Measurements from ENCODE around the gene PRAMEF14. TPM values are rescaled to one million over a fixed set of nuclear protein-coding genes. Genes with fewer than 3 reads are reported as not detected.

PRAMEF14 gene
- total RNA-seq, 1 donor from 2014 or later = not detected

Other genes starting within 250 kb of the PRAMEF14 start
- not detected in 2 replicates for gene HNRNPCL2, start 230.3 kb downstream of the PRAMEF14 start, total RNA-seq
- gene PRAMEF26, start 191.1 kb downstream of the PRAMEF14 start, total RNA-seq = not detected in 2 replicates
- not detected in 2 replicates for gene HNRNPCL4, start 181.5 kb downstream of the PRAMEF14 start, total RNA-seq
- gene PRAMEF9, start 175.3 kb downstream of the PRAMEF14 start, total RNA-seq = not detected in 2 replicates
- not detected in 2 replicates for gene PRAMEF13, start 145.7 kb downstream of the PRAMEF14 start, total RNA-seq
- gene PRAMEF18, start 121.0 kb downstream of the PRAMEF14 start, total RNA-seq = not detected in 2 replicates
- not detected in 2 replicates for gene PRAMEF5, start 92.9 kb downstream of the PRAMEF14 start, total RNA-seq
- not detected in 2 replicates for gene PRAMEF8, start 62.0 kb downstream of the PRAMEF14 start, total RNA-seq
- gene PRAMEF33, start 43.6 kb downstream of the PRAMEF14 start, total RNA-seq = not detected in 2 replicates
- not detected in 2 replicates for gene PRAMEF15, start 31.6 kb downstream of the PRAMEF14 start, total RNA-seq
- gene PRAMEF19, start 24.8 kb upstream of the PRAMEF14 start, total RNA-seq = not detected in 2 replicates
- gene PRAMEF17, start 42.5 kb upstream of the PRAMEF14 start, total RNA-seq = not detected in 2 replicates
- not detected in 2 replicates for gene PRAMEF20, start 63.3 kb upstream of the PRAMEF14 start, total RNA-seq
- gene LRRC38, start 166.9 kb upstream of the PRAMEF14 start, total RNA-seq = not detected in 2 replicates
- 0.99 and 2.7 TPM in 2 replicates for gene PDPN, start 236.7 kb upstream of the PRAMEF14 start, total RNA-seq